Mesenteric fat pad (tissue), 1 donor: ENCODE measurements around the gene RUNX3. TPM values are rescaled to one million over a fixed set of nuclear protein-coding genes. Genes with fewer than 3 reads are reported as not detected.
A peak's percentile ranks its signal among the peaks of the same experiment; 100 is the strongest.

Source experiments
- DNase-seq: peaks from one replicate; pipeline ENCODE4 v3.0.0-alpha.2; 2020; ENCODE audit warnings: low spot score
- total RNA-seq: library from RNA; stranded (reverse); fragmentation: NEBNext Ultra II Directional; extraction: Animal tissue kit (Norgen Biotek cat#: 25700); gene quantifications from one replicate; pipeline ENCODE4 v1.2.1, GENCODE V29; 2021
- donor health status: DM: yes; HTN: yes; CAD: no.

The RUNX3 gene
- total RNA-seq, 1 donor from 2014 or later, result 3.4 TPM

DNA sequence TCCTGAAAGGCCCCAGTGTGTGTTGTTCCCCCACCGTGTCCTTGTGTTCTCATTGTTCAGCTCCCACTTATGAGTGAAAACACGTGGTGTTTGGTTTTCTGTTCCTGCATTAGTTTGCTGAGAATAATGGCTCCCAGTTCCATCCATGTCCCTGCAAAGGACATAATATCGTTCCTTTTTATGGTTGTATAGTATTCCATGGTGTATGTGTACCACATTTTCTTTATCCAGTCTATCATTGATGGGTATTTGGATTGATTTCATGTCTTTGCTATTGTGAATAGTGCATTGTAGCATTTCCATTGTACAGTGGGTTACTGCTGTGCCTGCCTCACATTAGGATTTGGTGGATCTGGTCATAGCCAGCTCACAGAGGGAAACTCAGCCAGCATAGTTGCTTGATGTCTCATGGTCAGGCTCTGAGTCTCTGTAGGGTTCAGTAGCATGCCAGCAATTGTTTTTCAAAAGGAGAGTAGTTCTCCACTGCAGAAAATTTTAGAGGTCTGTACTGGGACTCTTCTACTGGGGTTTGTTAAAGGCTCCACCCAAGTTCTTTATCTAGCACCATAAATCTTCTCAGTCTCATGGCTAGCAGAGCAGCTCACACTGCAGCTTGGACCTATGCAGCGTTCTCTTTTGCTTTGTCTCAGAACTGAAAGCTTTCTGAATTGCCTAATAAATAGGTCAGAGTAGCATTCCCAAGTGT, 41.0 kb downstream of the RUNX3 start:
- DNase-seq, result peak; percentile 2

- peak; percentile 41 for DNase-seq
Measured at GRCh38 chr1:24888061-24888970, 41.8 kb downstream of the RUNX3 start.

DNA sequence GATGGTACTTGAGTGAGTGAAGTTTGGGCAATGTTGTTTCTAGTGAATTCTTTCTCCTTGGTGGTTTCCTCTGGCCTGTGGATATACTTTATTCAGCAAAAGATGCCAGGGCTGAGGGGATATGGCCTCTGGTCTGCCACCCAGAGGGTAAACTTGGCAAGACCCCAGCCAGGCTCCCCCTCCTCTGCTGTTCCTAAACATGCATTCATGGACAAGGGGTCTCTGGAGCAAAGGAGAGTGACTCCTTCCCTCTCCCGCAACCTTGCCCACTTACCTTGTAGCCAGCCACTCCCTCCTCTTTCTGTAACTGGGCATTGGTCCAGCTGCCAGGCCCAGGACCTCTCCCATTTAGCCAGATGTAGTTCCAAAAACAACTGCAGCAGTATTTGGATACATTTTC, 43.8 kb downstream of the RUNX3 start:
- DNase-seq, result peak; percentile 55

DNA sequence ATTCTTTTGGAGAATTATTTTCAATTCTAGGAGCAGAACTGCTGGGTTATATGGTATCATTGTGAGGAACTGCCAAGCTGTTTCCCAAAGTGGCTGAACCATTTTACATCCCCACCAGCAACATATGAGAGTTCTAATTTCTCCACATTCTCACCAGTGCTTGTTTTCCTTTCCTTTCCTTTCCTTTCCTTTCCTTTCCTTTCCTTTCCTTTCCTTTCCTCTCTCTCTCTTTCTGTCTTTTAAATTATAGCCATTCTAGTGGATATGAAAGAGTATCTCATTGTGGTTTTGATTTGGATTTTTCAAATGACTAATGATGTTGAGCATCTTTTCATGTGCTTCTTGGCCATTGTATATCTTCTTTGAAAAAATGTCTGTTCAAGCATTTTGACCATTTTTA, 45.3 kb downstream of the RUNX3 start:
- DNase-seq, result no peak

GRCh38 chr1:24881034-24881433, 49.0 kb downstream of the RUNX3 start:
- DNase-seq, result no peak

DNA sequence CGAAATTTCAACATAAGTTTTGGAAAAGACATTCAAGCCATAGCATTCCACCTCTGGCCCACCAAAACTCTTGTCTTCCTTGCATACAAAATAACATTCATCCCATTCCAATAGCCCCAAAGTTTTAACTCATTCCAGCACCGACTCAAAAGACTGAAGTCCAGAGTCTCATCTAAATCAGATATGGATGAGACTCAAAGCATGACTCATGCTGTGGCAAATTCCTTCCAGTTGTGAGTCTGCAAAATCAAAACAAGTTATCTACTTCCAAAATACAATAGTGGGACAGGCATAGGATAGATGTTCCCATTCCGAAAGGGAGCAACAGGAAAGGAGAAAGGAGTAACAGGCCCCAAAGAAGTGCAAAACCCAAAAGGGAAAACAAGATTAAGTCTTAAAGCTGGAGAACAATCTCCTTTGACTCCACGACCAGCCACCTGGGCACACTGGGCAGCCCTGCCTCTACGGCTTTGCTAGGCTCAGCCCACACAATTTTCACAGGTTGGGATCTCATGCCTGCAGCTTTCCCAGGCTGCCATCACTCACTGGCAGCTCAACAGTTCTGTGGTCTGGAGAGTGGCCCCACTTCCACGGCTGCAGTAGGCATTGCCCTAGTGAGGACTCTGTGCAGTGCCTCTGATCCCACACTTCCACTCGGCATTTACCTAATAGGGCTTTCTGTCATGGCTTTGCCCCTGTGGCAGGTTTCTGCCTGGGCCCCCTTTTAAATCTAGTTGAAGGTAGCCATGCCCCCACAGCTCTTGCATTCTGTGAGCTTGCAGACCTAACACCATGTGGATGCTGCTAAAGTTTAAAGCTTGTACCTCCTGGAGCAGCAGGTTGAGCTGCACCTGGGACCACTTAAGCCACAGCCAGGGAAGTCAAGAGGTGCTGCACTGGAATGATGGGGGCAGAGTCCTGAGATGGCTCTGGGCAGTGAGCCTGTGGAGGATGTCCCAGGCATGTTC, 51.0 kb downstream of the RUNX3 start:
- peak; percentile 35 for DNase-seq

GRCh38 chr1:24878045-24878444, 52.0 kb downstream of the RUNX3 start:
- DNase-seq, result peak; percentile 45

DNA sequence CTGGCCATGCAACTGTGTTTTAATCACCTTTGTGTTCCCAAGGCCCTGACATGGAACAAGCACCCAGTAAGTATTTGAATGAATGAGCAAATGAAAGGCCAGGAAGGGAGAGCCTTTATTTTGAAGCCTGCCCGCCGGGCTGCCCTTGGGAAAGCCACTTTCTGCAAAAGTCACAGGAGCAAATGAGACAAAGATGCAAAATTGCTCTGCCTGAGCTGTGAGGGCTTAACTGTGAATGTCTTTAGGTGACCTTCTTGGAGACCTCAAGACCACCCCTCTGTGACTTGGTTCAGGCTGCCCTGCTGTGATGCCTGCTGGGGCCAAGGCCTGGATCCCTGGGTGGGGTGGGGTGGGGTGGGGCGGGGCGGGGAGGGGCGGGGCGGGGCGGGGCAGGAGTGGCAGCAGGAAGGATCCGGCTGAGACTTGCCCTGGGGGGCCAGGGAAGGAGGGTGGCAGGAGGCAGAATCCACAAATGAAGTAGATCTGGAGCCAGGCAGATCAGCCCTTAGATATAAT, 54.0 kb downstream of the RUNX3 start:
- peak; percentile 39 for DNase-seq

- peak; percentile 75 for DNase-seq
Measured at GRCh38 chr1:24875257-24875656, 54.8 kb downstream of the RUNX3 start.

- DNase-seq, result peak; percentile 64
Measured at GRCh38 chr1:24874611-24875234, 55.4 kb downstream of the RUNX3 start.

- DNase-seq, result peak; percentile 35
Measured at GRCh38 chr1:24874056-24874455, 56.0 kb downstream of the RUNX3 start.

DNA sequence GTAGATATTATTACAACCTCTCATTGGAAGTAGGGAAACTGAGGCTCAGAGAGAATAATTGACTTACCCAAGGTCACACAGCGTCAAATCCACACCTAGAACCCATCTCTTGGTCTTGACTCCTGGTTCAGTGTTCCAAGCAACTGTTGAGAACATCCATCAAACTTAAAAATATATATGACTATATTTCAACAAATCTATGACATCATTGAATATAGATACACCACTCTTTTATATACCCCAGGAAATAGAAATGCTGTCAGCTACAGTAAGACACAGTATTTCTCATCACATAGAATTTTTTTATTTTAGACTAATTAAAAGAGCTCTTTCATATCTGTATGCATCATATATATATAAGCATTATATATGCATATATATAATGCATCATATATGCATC, 56.9 kb downstream of the RUNX3 start:
- no peak for DNase-seq

DNA sequence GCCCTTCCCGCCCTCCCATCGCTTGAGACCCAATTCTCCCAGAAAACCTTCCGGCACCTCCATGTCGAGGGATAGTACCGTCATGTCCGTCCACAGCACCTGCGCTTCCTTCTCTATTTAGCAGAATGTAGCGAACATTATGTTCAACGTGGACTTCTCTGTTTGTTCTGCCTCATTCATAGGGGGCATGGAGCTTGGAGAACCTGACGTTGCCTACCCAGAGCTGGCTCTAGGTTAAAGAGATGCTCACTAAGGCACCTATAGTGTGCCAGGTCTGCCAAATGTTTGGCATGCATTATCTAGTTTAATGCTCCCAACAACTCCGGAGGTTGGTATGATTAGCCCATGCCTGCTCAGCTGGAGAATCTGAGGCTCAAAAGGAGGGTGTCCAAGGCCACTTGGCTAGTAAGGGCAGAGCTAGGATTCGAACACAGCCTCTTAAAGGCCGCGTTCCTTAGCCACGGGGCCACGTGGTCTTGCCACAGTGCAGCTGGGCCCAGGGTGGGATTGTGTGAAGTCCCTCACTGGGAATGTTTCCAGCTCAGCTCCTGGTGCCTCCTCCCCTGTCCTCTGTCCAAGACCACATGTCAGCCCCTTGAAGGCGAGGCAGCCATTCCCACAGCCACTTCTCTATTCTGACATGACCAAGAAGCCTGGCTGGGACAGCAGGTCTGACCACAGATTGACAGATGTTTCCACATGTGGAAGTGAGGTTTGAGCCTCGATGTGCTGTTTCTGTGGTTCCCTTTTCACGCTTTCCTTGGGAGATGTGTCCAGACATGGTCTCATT, 57.8 kb downstream of the RUNX3 start:
- DNase-seq, result peak; percentile 57

DNA sequence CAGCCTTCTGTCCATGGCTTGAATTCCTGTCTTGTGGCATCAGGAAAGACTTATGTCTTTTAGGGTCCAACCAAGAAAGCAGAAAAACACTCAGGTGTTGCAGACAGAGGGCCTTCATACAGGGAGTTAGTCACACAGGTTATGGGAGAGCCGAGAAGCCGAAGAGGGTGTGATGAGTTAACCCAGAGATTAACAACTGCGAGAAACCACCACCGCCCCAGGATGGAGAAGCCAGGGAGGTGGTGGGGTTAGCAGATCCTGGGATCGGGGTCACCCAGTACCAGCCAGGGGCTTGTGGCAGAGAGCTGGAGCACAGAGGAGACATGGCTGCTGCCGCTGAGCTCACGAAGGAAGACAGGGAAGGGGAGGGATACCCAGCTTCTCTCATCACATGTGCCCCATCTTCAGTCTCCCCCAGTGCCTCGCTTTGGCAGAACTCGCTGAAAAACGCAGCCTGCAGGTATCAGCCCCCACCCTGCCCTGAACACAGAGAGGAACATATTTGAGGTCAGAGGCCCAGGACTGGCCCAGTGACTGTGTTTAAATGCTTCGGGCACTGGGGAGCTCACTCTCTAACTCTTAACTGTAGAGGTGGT, 58.7 kb downstream of the RUNX3 start:
- DNase-seq, result peak; percentile 76

GRCh38 chr1:24870551-24871195, 59.4 kb downstream of the RUNX3 start:
- peak; percentile 73 for DNase-seq

- DNase-seq, result peak; percentile 77
Measured at GRCh38 chr1:24868016-24868875, 61.8 kb downstream of the RUNX3 start.

DNA sequence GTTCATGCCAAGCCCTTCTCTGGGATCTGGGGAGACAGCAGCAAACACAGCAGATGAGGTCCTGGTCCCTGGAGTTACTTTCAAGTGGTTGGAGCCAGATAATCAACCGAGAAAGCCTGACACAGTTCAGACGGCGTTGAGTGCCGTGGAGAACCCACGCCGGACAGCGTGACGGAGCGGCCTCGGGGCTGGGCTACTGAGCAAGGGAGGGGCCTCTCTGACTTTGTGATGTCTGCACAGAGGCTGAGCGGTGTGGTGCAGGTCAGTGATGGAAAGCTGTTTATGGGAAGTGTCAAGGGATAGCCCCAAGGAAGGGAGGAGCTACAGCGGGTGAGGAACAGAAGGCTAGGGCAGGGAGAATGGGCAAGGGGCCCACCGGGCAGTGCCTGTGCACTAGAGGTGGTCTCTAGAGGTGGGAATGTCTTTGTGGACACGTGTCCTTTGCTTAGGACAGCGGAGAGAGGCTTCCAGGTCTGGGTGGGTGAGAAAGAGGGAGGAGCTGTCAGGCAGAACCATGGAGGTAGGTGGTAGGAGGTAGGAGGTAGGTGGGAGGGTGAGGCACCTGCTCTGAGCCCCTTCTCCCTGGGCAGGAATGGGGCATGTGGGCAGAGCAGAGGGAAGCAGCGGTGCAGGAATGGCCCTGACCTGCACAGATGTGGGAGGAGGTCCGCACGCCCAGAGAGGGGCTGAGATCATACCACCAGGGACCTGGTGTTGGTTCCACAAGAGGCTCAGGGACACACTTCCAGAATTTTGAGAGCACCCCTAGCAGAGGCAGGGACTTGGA, 62.8 kb downstream of the RUNX3 start:
- peak; percentile 68 for DNase-seq
